GM12878 (cell line): ENCODE measurements around the gene YIF1B. TPM values are rescaled to one million over a fixed set of nuclear protein-coding genes. Genes with fewer than 3 reads are reported as not detected.

Experiments
- ATAC-seq: fragments of 200-7000 bp; cut with Tn5 transposase; 3 replicates; pipeline ENCODE4 v1.9.1; 2020; ENCODE audit warnings: mild to moderate bottlenecking, moderate library complexity
- BruUV-seq: library from RNA; stranded (reverse); fragments of 400-500 nt; replicated peaks from 2 replicates; lab custom pipeline; 2021; lab: Mats Ljungman, UMichigan
- CTCF ChIA-PET: fragments of 300-600 bp; sonication (Branson Sonifier 250); formaldehyde crosslinking; extraction: SDS; loops from one replicate; lab custom pipeline; 2021; ENCODE audit warnings: inconsistent platforms; lab: Yijun Ruan, JAX
- POLR2A ChIA-PET: fragments of 350-600 bp; formaldehyde crosslinking; extraction: SDS; loops from one replicate; lab custom pipeline; 2021; ENCODE audit warnings: inconsistent platforms; lab: Charles Lee
- RAD21 ChIA-PET: fragments of 300-600 bp; sonication (Branson Sonifier 250); formaldehyde crosslinking; loops from one replicate; lab custom pipeline; 2023; ENCODE audit warnings: antibody characterized with exemption; ENCODE audit not compliant: unreplicated experiment; lab: Charles Lee
- SMC1A ChIA-PET: fragments of 300-600 bp; sonication (Branson Sonifier 250); formaldehyde crosslinking; loops from one replicate; lab custom pipeline; 2023; ENCODE audit not compliant: unreplicated experiment, uncharacterized antibody; lab: Charles Lee
- DNase-seq: peaks from one replicate; pipeline ENCODE4 v3.0.0-alpha.2; 2011; ENCODE audit warnings: low read depth, low spot score
- FAIRE-seq: peaks from 3 replicates; lab custom pipeline; 2011; peaks lifted over from hg19 to GRCh38; lab: Jason Lieb, UNC
- H2AFZ ChIP-seq: 2 replicates; pipeline ENCODE4 v1.6.0; 2011; ENCODE audit warnings: low read depth, low read length, control low read depth; ENCODE audit not compliant: control insufficient read depth
- H3K27ac ChIP-seq: 2 replicates; pipeline ENCODE4 v1.5.1; 2011; ENCODE audit warnings: control low read depth; ENCODE audit not compliant: control insufficient read depth, insufficient read depth
- H3K27me3 ChIP-seq, 2 experiments: replicated peaks in 1 of 2; 2 replicates each; pipeline versions ENCODE4 v1.6.0 to v1.6.1; 2011; ENCODE audit warnings: low read length in 1 of 2; ENCODE audit not compliant: control insufficient read depth in 2 of 2, insufficient read depth in 2 of 2
- H3K36me3 ChIP-seq, 2 experiments: 2 replicates each; pipeline ENCODE4 v1.5.1; 2011; ENCODE audit warnings: low read length in 1 of 2; ENCODE audit not compliant: control insufficient read depth in 2 of 2, insufficient read depth in 2 of 2
- H3K4me1 ChIP-seq: 2 replicates; pipeline ENCODE4 v1.6.1; 2011; ENCODE audit warnings: mild to moderate bottlenecking, low read length, moderate library complexity, mixed read lengths; ENCODE audit not compliant: control insufficient read depth, insufficient read depth
- H3K4me2 ChIP-seq: 2 replicates; pipeline ENCODE4 v1.6.0; 2011; ENCODE audit warnings: control low read depth; ENCODE audit not compliant: control insufficient read depth, insufficient read depth
- H3K4me3 ChIP-seq: fragments of 200-600 bp; sonication (generic); 2 replicates; pipeline ENCODE4 v1.5.1; 2016
- H3K79me2 ChIP-seq: 2 replicates; pipeline ENCODE4 v1.6.0; 2011; ENCODE audit warnings: low read length; ENCODE audit not compliant: control insufficient read depth, insufficient read depth
- H3K9ac ChIP-seq: 2 replicates; pipeline ENCODE4 v1.8.0; 2011; ENCODE audit warnings: low read length, control low read depth, mixed read lengths; ENCODE audit not compliant: control insufficient read depth, insufficient read depth
- H3K9me3 ChIP-seq: replicated peaks from 3 replicates; pipeline ENCODE4 v1.5.1; 2011; ENCODE audit warnings: mild to moderate bottlenecking, low read length; ENCODE audit not compliant: control insufficient read depth, insufficient read depth
- H4K20me1 ChIP-seq: 2 replicates; pipeline ENCODE4 v1.6.0; 2011; ENCODE audit not compliant: control insufficient read depth, insufficient read depth
- BACH1 ChIP-seq: fragments of 450-650 bp; IDR thresholded peaks from 2 replicates; pipeline ENCODE4 v1.6.1; 2017; ENCODE audit warnings: mild to moderate bottlenecking, borderline replicate concordance
- CBFB ChIP-seq: IDR thresholded peaks from 2 replicates; pipeline ENCODE4 v1.6.1; 2016; ENCODE audit warnings: antibody characterized with exemption, low read depth
- CEBPB ChIP-seq, 2 experiments: fragments of 150-350 bp in 1 of 2; IDR thresholded peaks; 2 replicates each; pipeline ENCODE4 v1.6.1; 2012 to 2014; ENCODE audit warnings: low read depth in 2 of 2, low read length in 2 of 2, borderline replicate concordance in 1 of 2, inconsistent platforms in 1 of 2
- CHD4 ChIP-seq: fragments of 200-600 bp; sonication (generic); IDR thresholded peaks from 2 replicates; pipeline ENCODE4 v1.6.1; 2016; ENCODE audit warnings: mild to moderate bottlenecking
- IKZF1 ChIP-seq: fragments of 450-650 bp; conservative IDR thresholded peaks from 2 replicates; pipeline ENCODE4 v1.6.1; 2017; ENCODE audit warnings: antibody characterized with exemption, mild to moderate bottlenecking
- IRF4 ChIP-seq: IDR thresholded peaks from 2 replicates; pipeline ENCODE4 v1.6.1; 2011; ENCODE audit warnings: low read depth, low read length
- KLF5 ChIP-seq: fragments of 450-650 bp; IDR thresholded peaks from 2 replicates; pipeline ENCODE4 v1.6.1; 2014; ENCODE audit warnings: mild to moderate bottlenecking; ENCODE audit not compliant: partially characterized antibody
- MYC ChIP-seq: IDR thresholded peaks from 2 replicates; pipeline ENCODE4 v1.6.1; 2011; ENCODE audit warnings: mild to moderate bottlenecking, low read length, moderate library complexity, inconsistent platforms; ENCODE audit not compliant: insufficient read depth, insufficient replicate concordance, insufficient read length, severe bottlenecking
- POU2F2 ChIP-seq: IDR thresholded peaks from 3 replicates; pipeline ENCODE4 v1.6.1; 2011; ENCODE audit warnings: low read depth, mild to moderate bottlenecking, low read length, borderline replicate concordance
- STAT3 ChIP-seq: IDR thresholded peaks from 2 replicates; pipeline ENCODE4 v1.6.1; 2011; ENCODE audit warnings: low read depth, low read length, improper control_type of control experiment
- ZNF274 ChIP-seq: IDR thresholded peaks from one replicate; pipeline ENCODE4 v1.8.0; 2011; ENCODE audit not compliant: insufficient read length, insufficient read depth
- WGBS: methylation state at CpG from one replicate; pipeline ENCODE4 v1.1.6; 2016; ENCODE audit warnings: low lambda C conversion rate; ENCODE audit not compliant: insufficient replicate concordance, insufficient coverage; ENCODE audit errors: missing lambda C conversion rate; 5-methylcytosine and 5-hydroxymethylcytosine counted together
- in situ Hi-C: fragments of 300-500 bp; cut with MboI; formaldehyde crosslinking; loops from 9 replicates; pipeline ENCODE4 v1.14.3; 2018; ENCODE audit warnings: mixed read lengths
- intact Hi-C: fragments of 100-400 bp; cut with micrococcal nuclease; formaldehyde crosslinking; loops from one replicate; pipeline ENCODE4 v1.14.2; 2022; ENCODE audit not compliant: unreplicated experiment
- polyA plus RNA-seq, 11 experiments: library from polyadenylated mRNA; depleted of rRNA in 4 of 11; unstranded in 6 of 11; stranded (reverse) in 5 of 11; fragments of >200 nt; fragmentation: Nextera tagmentation in 4 of 11; fragmentation: Illumina TruSeq in 1 of 11; extraction: Ambion mirVana in 4 of 11; extraction: Trizol in 1 of 11; gene quantifications; 1 replicate in 1 of 11; 2 replicates in 10 of 11; pipeline versions ENCODE4 v1.2.1 to v1.2.3, GENCODE V29; 2011 to 2016; ENCODE audit warnings: inconsistent platforms in 2 of 11, missing spikeins in 2 of 11, low read depth in 1 of 11
- total RNA-seq, 4 experiments: library from RNA; depleted of rRNA in 3 of 4; stranded (reverse); fragments of >200 nt in 3 of 4; fragmentation: Illumina TruSeq in 1 of 4; extraction: Trizol in 1 of 4; gene quantifications; 2 replicates each; pipeline versions ENCODE4 v1.2.1 to v1.2.3, GENCODE V29; 2013 to 2021
- TF ChIP-seq, protein P1 (sequence below): IDR thresholded peaks from 2 replicates; pipeline ENCODE4 v1.6.1; 2011; ENCODE audit warnings: borderline replicate concordance, low read depth, mild to moderate bottlenecking, moderate library complexity, low read length; ENCODE audit not compliant: insufficient read depth, poor library complexity, severe bottlenecking
- TF ChIP-seq, protein P2 (sequence below): fragments of 450-650 bp; IDR thresholded peaks from 2 replicates; pipeline ENCODE4 v1.6.1; 2017; ENCODE audit warnings: low read depth, mild to moderate bottlenecking, moderate library complexity
- TF ChIP-seq, protein P3 (sequence below): fragments of 450-650 bp; IDR thresholded peaks from 2 replicates; pipeline ENCODE4 v1.6.1; 2017; ENCODE audit warnings: mild to moderate bottlenecking, moderate library complexity

YIF1B gene
- total and polyA plus RNA-seq, 10 of the 15 experiments (the other 5 are each of a cell fraction or from before 2014, with no cell fraction given): 1.3 to 106 (median 53.5) TPM

DNA sequence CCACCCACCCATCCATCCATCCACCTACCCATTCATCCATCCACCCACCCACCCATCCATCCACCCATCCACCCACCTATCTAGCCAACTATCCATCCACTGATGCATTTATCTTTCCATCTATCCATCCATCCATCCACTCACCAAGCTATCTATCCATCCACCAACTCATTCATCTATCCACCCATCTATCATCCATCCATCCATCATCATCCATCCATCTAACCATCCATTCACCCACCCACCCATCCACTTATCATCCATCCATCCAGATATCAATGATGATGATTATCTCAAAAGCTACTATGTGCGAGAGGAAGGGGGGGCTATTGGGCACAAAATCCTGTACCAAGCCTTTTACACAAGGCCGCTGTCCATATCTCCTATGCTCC is 5.5 kb downstream of the YIF1B start:
- FAIRE-seq: no peak
- no peak overlapping the region for H3K4me3 ChIP-seq
- WGBS: 95% methylated on average over 2 of the region's 2 CpGs
- ATAC-seq: no peak
- H3K36me3 ChIP-seq: peaks cover 0 to 11% of the 10 kb centered on the region in 2 experiments; a peak in 3 of 4 replicates
- H2AFZ ChIP-seq: no peak overlapping the region
- H3K79me2 ChIP-seq: peaks cover 2% of the 10 kb centered on the region
- H3K9ac ChIP-seq: no peak overlapping the region
- no peak for DNase-seq
- CTCF ChIA-PET: no interaction called here
- in situ Hi-C loops: no loop called here
- no peaks in the 10 kb centered on the region for H3K9me3 ChIP-seq
- H3K27me3 ChIP-seq: no peaks in the 10 kb centered on the region
- BruUV-seq: no TSS peak
- no peak overlapping the region for H3K27ac ChIP-seq
- POLR2A ChIA-PET: no interaction called here
- RAD21 ChIA-PET: no interaction called here
- peaks cover 2% of the 10 kb centered on the region; the same call in 1 of the 2 replicates for H3K4me1 ChIP-seq
- intact Hi-C loops: no loop called here
- H3K4me2 ChIP-seq: no peak overlapping the region
- H4K20me1 ChIP-seq: no peaks in the 10 kb centered on the region
- SMC1A ChIA-PET: no interaction called here
- TF ChIP-seq CEBPB (IDR thresholded peaks at IDR 0.05; ENCODE audit: borderline replicate concordance in 1 of 2, low read depth in 2 of 2, low read length in 2 of 2): no peak
- TF ChIP-seq, protein P1, sequence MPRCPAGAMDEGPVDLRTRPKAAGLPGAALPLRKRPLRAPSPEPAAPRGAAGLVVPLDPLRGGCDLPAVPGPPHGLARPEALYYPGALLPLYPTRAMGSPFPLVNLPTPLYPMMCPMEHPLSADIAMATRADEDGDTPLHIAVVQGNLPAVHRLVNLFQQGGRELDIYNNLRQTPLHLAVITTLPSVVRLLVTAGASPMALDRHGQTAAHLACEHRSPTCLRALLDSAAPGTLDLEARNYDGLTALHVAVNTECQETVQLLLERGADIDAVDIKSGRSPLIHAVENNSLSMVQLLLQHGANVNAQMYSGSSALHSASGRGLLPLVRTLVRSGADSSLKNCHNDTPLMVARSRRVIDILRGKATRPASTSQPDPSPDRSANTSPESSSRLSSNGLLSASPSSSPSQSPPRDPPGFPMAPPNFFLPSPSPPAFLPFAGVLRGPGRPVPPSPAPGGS: no peak
- TF ChIP-seq POU2F2: no peak
- no peak for TF ChIP-seq IRF4
- no peak for TF ChIP-seq KLF5
- TF ChIP-seq, protein P2, sequence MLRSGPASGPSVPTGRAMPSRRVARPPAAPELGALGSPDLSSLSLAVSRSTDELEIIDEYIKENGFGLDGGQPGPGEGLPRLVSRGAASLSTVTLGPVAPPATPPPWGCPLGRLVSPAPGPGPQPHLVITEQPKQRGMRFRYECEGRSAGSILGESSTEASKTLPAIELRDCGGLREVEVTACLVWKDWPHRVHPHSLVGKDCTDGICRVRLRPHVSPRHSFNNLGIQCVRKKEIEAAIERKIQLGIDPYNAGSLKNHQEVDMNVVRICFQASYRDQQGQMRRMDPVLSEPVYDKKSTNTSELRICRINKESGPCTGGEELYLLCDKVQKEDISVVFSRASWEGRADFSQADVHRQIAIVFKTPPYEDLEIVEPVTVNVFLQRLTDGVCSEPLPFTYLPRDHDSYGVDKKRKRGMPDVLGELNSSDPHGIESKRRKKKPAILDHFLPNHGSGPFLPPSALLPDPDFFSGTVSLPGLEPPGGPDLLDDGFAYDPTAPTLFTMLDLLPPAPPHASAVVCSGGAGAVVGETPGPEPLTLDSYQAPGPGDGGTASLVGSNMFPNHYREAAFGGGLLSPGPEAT: no peak
- no peak for TF ChIP-seq IKZF1
- TF ChIP-seq, protein P3, sequence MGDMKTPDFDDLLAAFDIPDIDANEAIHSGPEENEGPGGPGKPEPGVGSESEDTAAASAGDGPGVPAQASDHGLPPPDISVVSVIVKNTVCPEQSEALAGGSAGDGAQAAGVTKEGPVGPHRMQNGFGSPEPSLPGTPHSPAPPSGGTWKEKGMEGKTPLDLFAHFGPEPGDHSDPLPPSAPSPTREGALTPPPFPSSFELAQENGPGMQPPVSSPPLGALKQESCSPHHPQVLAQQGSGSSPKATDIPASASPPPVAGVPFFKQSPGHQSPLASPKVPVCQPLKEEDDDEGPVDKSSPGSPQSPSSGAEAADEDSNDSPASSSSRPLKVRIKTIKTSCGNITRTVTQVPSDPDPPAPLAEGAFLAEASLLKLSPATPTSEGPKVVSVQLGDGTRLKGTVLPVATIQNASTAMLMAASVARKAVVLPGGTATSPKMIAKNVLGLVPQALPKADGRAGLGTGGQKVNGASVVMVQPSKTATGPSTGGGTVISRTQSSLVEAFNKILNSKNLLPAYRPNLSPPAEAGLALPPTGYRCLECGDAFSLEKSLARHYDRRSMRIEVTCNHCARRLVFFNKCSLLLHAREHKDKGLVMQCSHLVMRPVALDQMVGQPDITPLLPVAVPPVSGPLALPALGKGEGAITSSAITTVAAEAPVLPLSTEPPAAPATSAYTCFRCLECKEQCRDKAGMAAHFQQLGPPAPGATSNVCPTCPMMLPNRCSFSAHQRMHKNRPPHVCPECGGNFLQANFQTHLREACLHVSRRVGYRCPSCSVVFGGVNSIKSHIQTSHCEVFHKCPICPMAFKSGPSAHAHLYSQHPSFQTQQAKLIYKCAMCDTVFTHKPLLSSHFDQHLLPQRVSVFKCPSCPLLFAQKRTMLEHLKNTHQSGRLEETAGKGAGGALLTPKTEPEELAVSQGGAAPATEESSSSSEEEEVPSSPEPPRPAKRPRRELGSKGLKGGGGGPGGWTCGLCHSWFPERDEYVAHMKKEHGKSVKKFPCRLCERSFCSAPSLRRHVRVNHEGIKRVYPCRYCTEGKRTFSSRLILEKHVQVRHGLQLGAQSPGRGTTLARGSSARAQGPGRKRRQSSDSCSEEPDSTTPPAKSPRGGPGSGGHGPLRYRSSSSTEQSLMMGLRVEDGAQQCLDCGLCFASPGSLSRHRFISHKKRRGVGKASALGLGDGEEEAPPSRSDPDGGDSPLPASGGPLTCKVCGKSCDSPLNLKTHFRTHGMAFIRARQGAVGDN: no peak
- no peak for TF ChIP-seq CHD4
- TF ChIP-seq ZNF274: no peak
- TF ChIP-seq STAT3: no peak
- no peak for TF ChIP-seq BACH1
- TF ChIP-seq MYC: no peak
- TF ChIP-seq CBFB: no peak
